ENCODE measurements around the gene TPTE2.

DNA sequence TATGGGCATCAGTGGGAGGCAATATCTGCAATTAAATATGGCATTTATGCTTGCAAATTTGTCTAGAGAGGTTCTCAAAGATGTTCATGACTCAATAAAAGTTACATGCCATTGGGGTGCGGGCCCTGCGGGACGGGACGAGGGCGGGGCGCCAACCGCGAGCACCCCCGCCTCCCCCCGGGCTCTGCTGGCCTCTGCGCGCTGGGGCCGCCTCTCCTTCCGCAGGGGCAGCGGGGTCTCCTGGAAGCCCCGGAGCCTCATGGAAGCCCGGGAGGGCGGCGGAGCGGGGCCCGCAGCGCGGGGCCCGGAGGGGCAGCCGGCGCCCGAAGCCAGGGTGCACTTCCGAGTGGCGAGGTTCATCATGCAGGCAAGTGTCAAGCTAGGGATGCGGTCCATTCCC is 179.2 kb downstream of the TPTE2 start:
- no peak for TF ChIP-seq POLR2A (IDR thresholded peaks at IDR 0.05; ENCODE audit: low read length)
- no peak for TF ChIP-seq FOSB (CRISPR knock-in tag; IDR thresholded peaks at IDR 0.05)
- TF ChIP-seq NR3C1 (IDR thresholded peaks at IDR 0.05) = no peak
- TF ChIP-seq, protein P1, sequence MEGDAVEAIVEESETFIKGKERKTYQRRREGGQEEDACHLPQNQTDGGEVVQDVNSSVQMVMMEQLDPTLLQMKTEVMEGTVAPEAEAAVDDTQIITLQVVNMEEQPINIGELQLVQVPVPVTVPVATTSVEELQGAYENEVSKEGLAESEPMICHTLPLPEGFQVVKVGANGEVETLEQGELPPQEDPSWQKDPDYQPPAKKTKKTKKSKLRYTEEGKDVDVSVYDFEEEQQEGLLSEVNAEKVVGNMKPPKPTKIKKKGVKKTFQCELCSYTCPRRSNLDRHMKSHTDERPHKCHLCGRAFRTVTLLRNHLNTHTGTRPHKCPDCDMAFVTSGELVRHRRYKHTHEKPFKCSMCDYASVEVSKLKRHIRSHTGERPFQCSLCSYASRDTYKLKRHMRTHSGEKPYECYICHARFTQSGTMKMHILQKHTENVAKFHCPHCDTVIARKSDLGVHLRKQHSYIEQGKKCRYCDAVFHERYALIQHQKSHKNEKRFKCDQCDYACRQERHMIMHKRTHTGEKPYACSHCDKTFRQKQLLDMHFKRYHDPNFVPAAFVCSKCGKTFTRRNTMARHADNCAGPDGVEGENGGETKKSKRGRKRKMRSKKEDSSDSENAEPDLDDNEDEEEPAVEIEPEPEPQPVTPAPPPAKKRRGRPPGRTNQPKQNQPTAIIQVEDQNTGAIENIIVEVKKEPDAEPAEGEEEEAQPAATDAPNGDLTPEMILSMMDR (IDR thresholded peaks at IDR 0.05) = no peak
- no peak for TF ChIP-seq NFE2L2 (conservative IDR thresholded peaks at IDR 0.05; ENCODE audit: low read length)
- no peak for TF ChIP-seq RAD21 (conservative IDR thresholded peaks at IDR 0.05 in 1 of 2, IDR thresholded peaks at IDR 0.05 in 1 of 2)
- no peak for TF ChIP-seq RNF2 (IDR thresholded peaks at IDR 0.05; ENCODE audit: borderline replicate concordance, low read depth)
- TF ChIP-seq, protein P2, sequence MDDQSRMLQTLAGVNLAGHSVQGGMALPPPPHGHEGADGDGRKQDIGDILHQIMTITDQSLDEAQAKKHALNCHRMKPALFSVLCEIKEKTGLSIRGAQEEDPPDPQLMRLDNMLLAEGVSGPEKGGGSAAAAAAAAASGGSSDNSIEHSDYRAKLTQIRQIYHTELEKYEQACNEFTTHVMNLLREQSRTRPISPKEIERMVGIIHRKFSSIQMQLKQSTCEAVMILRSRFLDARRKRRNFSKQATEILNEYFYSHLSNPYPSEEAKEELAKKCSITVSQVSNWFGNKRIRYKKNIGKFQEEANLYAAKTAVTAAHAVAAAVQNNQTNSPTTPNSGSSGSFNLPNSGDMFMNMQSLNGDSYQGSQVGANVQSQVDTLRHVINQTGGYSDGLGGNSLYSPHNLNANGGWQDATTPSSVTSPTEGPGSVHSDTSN (IDR thresholded peaks at IDR 0.05) = no peak
- TF ChIP-seq MAX (IDR thresholded peaks at IDR 0.05) = no peak
- no peak for TF ChIP-seq JUN (IDR thresholded peaks at IDR 0.05)
- no peak for TF ChIP-seq KDM1A (IDR thresholded peaks at IDR 0.05; ENCODE audit: low read depth)
- no peak for TF ChIP-seq GATA3 (IDR thresholded peaks at IDR 0.05; ENCODE audit: borderline replicate concordance)
